Measurements from ENCODE around the gene ASB13.

Gene ASB13

DNA sequence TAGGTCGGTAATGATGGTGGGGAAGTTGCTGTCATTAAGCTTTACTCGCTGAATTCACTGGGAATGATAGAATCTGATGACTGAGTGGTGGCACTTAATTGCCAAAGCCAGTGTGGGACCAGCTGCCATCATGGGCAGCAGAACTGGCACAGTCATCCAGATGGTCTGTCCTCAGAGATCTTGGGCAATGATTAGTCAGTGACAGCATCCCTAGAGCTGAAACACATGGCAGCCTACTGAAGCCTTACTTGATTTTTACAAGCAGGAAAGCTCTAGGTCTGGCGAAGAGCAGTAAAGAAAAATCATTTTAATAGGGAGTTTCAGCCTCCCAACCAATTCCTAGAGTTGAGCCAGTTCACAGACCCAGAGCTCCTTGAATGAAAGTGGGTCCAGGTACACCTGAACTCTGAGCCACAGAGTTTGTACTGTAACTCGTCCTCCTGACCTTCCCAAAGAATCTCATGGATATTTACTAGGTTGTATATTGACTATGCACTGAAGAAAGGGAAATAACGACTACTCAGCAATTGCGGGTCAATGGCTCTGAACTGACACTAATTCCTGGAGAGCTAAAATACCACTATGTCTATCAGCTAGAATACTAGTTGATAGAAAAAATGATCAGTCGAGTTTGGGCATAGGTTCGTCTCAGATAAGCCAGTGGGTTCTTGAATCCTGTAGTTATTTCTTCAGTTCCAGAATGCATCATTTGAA lies 4.4 kb upstream of the ASB13 start:
- in situ Hi-C loops (cut with MboI; ENCODE audit: low sequenced_read_pairs): no loop called here

DNA sequence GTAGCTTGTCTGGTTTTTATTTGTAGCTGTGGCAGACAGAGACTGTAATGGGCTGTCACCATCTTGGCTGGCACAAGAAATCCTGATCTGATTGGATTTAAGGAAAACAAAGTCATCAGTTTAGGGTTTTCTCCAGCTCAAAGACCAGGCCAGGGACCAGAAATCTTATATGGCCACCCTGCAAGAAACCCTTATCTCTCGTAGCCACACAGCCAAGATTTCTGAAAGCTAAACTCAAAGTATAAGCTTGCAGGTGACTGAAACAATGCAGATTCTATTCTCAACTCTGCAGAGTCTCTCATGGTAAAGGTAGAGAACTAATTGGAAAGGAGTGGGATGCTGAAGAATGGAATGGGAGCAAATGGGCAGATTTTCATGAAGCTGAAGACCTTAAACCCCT lies 3.2 kb upstream of the ASB13 start:
- in situ Hi-C loops (cut with MboI; ENCODE audit: low sequenced_read_pairs): no loop called here

DNA sequence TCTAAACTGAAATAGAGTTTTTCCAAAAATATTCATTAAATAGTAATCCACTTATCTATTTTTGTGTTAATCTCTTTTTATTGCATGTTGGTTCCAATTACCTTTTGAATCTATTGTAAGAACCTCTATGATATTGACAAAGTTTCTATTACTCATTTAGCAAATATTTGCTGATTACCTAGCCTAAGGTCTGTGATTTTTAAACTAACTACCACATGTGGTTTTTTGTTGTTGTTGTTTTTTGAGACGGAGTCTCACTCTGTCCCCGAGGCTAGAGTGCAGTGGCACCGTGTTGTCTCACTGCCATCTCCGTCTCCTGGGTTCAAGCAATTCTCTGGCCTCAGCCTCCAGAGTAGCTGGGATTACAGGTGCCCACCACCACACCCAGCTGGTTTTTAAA lies 2.0 kb upstream of the ASB13 start:
- in situ Hi-C loops (cut with MboI; ENCODE audit: low sequenced_read_pairs): no loop called here

- in situ Hi-C loops (cut with MboI; ENCODE audit: low sequenced_read_pairs): no loop called here
Observed at GRCh38 chr10:5666841-5667630, 641 bp upstream of the ASB13 start.

DNA sequence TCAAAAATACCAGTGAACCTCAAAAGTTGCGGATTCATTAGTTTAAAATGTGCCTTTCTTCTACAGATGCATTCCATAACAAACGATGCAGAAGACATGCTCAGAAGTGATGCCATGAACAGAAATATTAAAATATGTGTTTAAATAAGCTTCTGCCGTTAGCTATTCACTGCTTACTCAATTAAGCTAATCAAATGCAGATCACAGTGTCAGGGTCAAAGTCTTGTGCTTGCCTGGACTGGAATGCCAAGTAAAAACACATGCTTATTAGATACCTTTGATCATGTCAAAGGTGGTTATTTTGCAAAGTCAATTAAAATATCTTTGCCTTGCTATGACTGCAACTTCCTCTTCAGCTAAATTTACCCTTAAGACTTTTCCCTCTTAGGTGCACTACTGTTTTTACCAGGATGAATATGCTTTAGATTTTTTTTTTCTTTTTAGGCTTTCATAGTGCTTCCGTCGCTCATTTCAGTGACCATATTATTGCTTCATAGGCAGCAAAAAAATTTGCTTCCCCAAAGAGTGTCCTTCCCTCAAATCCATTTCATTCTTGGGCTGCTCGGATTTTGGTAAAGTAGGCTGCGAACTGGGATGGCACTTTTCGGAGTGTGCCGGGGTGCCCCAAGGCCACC lies 905 bp downstream of the ASB13 start:
- in situ Hi-C loops (cut with MboI; ENCODE audit: low sequenced_read_pairs): no loop called here

GRCh38 chr10:5663692-5664427 lies 2.5 kb downstream of the ASB13 start:
- in situ Hi-C loops (cut with MboI; ENCODE audit: low sequenced_read_pairs): no loop called here

DNA sequence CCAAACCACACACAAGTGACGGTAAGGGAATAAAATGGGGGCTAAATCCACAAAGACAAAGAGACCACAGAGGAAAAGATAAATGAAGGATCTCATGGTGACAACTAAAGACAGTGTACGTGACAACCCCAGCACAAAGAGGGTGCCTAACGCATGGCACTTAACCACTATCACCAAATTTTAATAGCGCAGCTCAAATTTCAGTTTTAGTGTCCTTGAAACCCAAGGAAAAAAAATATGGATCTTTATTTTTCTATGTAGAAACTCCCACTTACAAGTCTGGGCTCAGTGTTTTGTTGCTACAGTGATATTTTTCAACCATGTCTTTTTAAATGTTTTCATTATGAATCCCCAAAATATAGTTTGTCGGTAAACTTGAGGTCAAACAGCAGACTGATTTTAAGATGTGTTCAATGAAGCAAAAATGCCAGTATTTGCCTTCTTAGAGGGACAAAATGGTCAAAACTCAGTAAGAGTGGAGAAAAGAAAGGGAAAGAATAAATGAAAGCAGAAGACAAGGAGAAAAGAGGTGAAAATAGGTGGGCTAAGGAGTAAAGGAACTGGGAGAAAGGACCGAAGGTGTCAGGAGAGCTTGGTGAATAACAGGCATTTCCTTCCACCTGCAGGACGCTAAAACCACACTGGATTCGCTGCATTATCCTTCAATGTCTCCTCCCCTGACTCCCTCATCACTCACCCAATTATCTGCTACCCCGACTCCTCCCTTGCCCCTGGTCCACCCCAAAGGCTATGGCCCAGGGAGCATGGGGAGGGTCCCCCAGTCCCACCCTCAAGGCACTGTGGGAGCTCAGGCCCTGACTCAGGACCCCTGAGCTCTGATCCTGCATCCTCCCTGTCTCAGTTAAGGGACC lies 3.5 kb downstream of the ASB13 start:
- in situ Hi-C loops (cut with MboI; ENCODE audit: low sequenced_read_pairs): no loop called here

DNA sequence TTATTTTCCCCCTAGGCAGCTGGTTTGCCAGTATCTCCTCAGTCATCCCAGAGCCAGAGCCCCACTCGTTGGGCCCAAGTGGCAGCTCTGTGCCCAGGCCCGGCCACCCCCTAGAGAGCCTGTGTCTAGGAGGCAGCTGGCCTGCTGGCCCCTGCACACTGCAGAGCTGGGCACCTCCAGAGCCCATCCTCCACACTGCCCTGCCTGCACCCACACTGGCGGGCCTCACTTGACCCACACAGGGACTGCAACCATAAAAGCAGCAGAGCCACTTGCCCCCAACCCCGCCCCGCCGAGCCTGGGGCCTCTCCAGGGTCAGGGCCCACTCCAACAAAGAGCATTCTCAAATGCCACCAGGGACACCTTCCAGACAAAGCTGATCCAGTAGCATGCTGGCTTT lies 5.4 kb downstream of the ASB13 start:
- in situ Hi-C loops (cut with MboI; ENCODE audit: low sequenced_read_pairs): no loop called here

GRCh38 chr10:5659702-5660528 lies 6.5 kb downstream of the ASB13 start:
- in situ Hi-C loops (cut with MboI; ENCODE audit: low sequenced_read_pairs): no loop called here

- in situ Hi-C loops (cut with MboI; ENCODE audit: low sequenced_read_pairs): no loop called here
Observed at GRCh38 chr10:5658871-5659618, 7.3 kb downstream of the ASB13 start.

GRCh38 chr10:5656737-5657579 lies 9.4 kb downstream of the ASB13 start:
- in situ Hi-C loops (cut with MboI; ENCODE audit: low sequenced_read_pairs): no loop called here

- in situ Hi-C loops (cut with MboI; ENCODE audit: low sequenced_read_pairs): no loop called here
Observed at GRCh38 chr10:5655121-5655520, 11.3 kb downstream of the ASB13 start.

- in situ Hi-C loops (cut with MboI; ENCODE audit: low sequenced_read_pairs): no loop called here
Observed at GRCh38 chr10:5654218-5654755, 12.1 kb downstream of the ASB13 start.

GRCh38 chr10:5652746-5653145 lies 13.6 kb downstream of the ASB13 start:
- in situ Hi-C loops (cut with MboI; ENCODE audit: low sequenced_read_pairs): no loop called here

- in situ Hi-C loops (cut with MboI; ENCODE audit: low sequenced_read_pairs): no loop called here
Observed at GRCh38 chr10:5651388-5651764, 15.0 kb downstream of the ASB13 start.

GRCh38 chr10:5650664-5651387 lies 15.6 kb downstream of the ASB13 start:
- in situ Hi-C loops (cut with MboI; ENCODE audit: low sequenced_read_pairs): no loop called here

- in situ Hi-C loops (cut with MboI; ENCODE audit: low sequenced_read_pairs): no loop called here
Observed at GRCh38 chr10:5649746-5650145, 16.6 kb downstream of the ASB13 start.
